ENCODE measurements around the gene ITPR1.

DNA sequence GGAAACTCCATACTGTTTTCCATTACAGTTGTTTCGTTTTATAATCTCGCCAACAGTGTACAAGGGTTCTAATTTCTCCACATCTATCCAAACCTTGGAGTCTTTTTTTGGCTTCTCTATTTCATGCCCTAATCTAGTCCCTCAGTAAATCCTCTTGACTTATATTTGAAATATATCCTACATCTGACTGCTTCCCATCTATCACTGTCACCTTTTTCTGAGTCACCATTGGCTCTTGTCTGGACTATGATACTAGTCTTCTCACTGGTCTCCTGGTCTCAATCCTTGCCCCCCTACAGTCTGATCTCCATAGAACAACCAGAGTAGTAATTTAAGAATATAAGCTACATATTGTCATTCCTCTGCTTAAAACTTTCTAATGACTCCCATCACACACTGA, 80.0 kb downstream of the ITPR1 start:
- TF ChIP-seq HDGF (IDR thresholded peaks at IDR 0.05; ENCODE audit: borderline replicate concordance) (no peak), ELF4 (IDR thresholded peaks at IDR 0.05) (no peak), SP1 (IDR thresholded peaks at IDR 0.05) (no peak), SUZ12 (IDR thresholded peaks at IDR 0.05) (no peak), TARDBP (IDR thresholded peaks at IDR 0.05) (no peak), BHLHE40 (IDR thresholded peaks at IDR 0.05; ENCODE audit: borderline replicate concordance) (no peak), FOXM1 (IDR thresholded peaks at IDR 0.05; ENCODE audit: borderline replicate concordance) (no peak), FOXK2 (IDR thresholded peaks at IDR 0.05) (no peak), NFRKB (IDR thresholded peaks at IDR 0.05) (no peak), FOXA1 (IDR thresholded peaks at IDR 0.05) (no peak)
- TF ChIP-seq, protein P1, sequence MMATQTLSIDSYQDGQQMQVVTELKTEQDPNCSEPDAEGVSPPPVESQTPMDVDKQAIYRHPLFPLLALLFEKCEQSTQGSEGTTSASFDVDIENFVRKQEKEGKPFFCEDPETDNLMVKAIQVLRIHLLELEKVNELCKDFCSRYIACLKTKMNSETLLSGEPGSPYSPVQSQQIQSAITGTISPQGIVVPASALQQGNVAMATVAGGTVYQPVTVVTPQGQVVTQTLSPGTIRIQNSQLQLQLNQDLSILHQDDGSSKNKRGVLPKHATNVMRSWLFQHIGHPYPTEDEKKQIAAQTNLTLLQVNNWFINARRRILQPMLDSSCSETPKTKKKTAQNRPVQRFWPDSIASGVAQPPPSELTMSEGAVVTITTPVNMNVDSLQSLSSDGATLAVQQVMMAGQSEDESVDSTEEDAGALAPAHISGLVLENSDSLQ (IDR thresholded peaks at IDR 0.05): 0 out of 2 replicates have a peak, but pooled peaks have one; percentile 33

All from HEK293T (cell line).